IMR-90 (cell line): Measurements from ENCODE around the gene VWCE.

Experiments used
- CTCF ChIP-seq: conservative IDR thresholded peaks from 2 replicates; pipeline ENCODE4 v1.5.1; 2012; ENCODE audit warnings: mild to moderate bottlenecking, low read depth, low read length, improper control_type of control experiment
- MAZ ChIP-seq: IDR thresholded peaks from 2 replicates; pipeline ENCODE4 v1.6.1; 2012; ENCODE audit warnings: low read depth, mild to moderate bottlenecking, low read length, improper control_type of control experiment, moderate library complexity, borderline replicate concordance
- MXI1 ChIP-seq: IDR thresholded peaks from 2 replicates; pipeline ENCODE4 v1.6.1; 2012; ENCODE audit warnings: low read depth, mild to moderate bottlenecking, low read length, moderate library complexity, borderline replicate concordance
- POLR2A ChIP-seq: IDR thresholded peaks from 2 replicates; pipeline ENCODE4 v1.6.1; 2012; ENCODE audit warnings: mild to moderate bottlenecking, low read depth, low read length
- SMC3 ChIP-seq: fragments of 150-350 bp; IDR thresholded peaks from 2 replicates; pipeline ENCODE4 v1.6.1; 2016; ENCODE audit warnings: low read depth, mild to moderate bottlenecking, antibody characterized with exemption, low read length, moderate library complexity
- USF2 ChIP-seq: fragments of 150-350 bp; IDR thresholded peaks from 2 replicates; pipeline ENCODE4 v1.6.1; 2017; ENCODE audit warnings: mild to moderate bottlenecking, antibody characterized with exemption, low read length, low read depth

DNA sequence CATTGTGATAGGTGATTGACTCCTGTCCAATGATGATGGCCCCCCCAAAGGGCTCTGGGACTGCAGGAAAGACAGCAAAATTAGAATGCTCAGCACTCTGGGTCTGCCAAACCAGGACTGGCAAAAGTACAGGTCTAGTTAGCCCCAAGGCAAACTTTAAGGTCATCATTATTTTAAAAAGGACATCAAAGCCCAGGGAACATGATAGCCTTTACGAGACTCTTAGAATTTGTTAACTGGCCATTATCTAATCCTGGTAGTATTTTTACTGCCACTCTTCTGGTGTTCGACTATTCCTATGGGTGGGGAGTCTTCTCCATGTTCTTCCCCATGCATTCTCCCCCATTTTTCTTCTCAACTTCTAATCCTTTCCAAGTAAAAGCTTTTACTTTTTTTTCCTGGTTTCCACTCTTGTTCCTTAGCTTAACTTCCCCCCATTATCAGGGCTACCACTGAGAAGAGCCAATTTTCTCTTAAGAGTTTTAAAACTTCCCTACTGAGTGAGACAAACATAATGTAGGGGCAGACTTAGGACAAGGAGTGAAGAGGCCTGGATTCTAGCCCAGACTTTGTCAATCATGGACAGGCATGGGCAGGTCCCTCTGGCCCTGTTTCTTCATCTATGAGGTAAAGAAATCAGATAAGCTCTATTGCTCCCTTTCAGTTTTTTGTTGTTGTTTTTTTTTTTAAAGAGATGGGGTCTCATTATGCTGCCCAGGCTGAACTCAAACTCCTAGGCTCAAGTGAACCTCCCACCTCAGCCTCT lies 30.7 kb upstream of the VWCE start:
- TF ChIP-seq CTCF (no peak), MAZ (no peak), MXI1 (no peak), USF2 (no peak), POLR2A (no peak), SMC3 (no peak)
